HEK293 (cell line): ENCODE results near the gene EYA2.

Source experiments
- CTCF ChIA-PET: fragments of 350-600 bp; formaldehyde crosslinking; extraction: SDS; loops from one replicate; lab custom pipeline; 2021; ENCODE audit warnings: antibody characterized with exemption; lab: Yijun Ruan, JAX
- POLR2A ChIA-PET: fragments of 300-600 bp; formaldehyde crosslinking; extraction: SDS; loops from one replicate; lab custom pipeline; 2020; ENCODE audit warnings: antibody characterized with exemption, inconsistent platforms; lab: Yijun Ruan, JAX
- H3K27ac ChIP-seq: fragments of 200-500 bp; sonication (Bioruptor generic); 2 replicates; pipeline ENCODE4 v1.5.1; 2014; ENCODE audit warnings: low read depth, low read length, control low read depth, inconsistent platforms; ENCODE audit errors: extremely low read depth
- H3K36me3 ChIP-seq, 2 experiments: fragments of 200-500 bp in 1 of 2; sonication (Bioruptor generic) in 1 of 2; 1 replicate in 1 of 2; 2 replicates in 1 of 2; pipeline ENCODE4 v1.5.1; 2014 to 2017; ENCODE audit warnings: inconsistent platforms in 2 of 2, low read length in 2 of 2; ENCODE audit not compliant: control insufficient read depth in 2 of 2, insufficient read depth in 1 of 2
- H3K4me1 ChIP-seq: fragments of 200-500 bp; sonication (Bioruptor generic); 2 replicates; pipeline ENCODE4 v1.5.1; 2014; ENCODE audit warnings: mild to moderate bottlenecking, low read length, inconsistent platforms; ENCODE audit not compliant: control insufficient read depth, insufficient read depth
- H3K4me3 ChIP-seq: 2 replicates; pipeline ENCODE4 v1.5.1; 2011; ENCODE audit warnings: low read depth, mild to moderate bottlenecking, control low read depth, low read length, moderate library complexity
- H3K9me3 ChIP-seq: fragments of 200-500 bp; sonication (Bioruptor generic); 2 replicates; pipeline ENCODE4 v1.5.1; 2014; ENCODE audit warnings: low read depth, low read length, inconsistent platforms; ENCODE audit not compliant: control insufficient read depth, insufficient read depth
- KLF8 ChIP-seq: fragments of 450-650 bp; formaldehyde crosslinking; IDR thresholded peaks from 2 replicates; pipeline ENCODE4 v1.5.1; 2016; ENCODE audit warnings: missing biosample characterization, missing genetic modification characterization
- PRDM10 ChIP-seq: fragments of 450-650 bp; formaldehyde crosslinking; IDR thresholded peaks from 2 replicates; pipeline ENCODE4 v1.5.1; 2016; ENCODE audit warnings: missing biosample characterization, missing genetic modification characterization
- PRDM2 ChIP-seq: fragments of 450-650 bp; formaldehyde crosslinking; IDR thresholded peaks from 2 replicates; pipeline ENCODE4 v1.5.1; 2016; ENCODE audit warnings: missing biosample characterization, missing genetic modification characterization, borderline replicate concordance
- SP7 ChIP-seq: fragments of 450-650 bp; formaldehyde crosslinking; IDR thresholded peaks from 2 replicates; pipeline ENCODE4 v1.5.1; 2016; ENCODE audit warnings: missing biosample characterization, missing genetic modification characterization
- ZBTB44 ChIP-seq: fragments of 450-650 bp; IDR thresholded peaks from 2 replicates; pipeline ENCODE4 v1.5.1; 2018; ENCODE audit warnings: missing biosample characterization, mild to moderate bottlenecking, missing genetic modification characterization
- ZBTB49 ChIP-seq: fragments of 450-650 bp; formaldehyde crosslinking; IDR thresholded peaks from 2 replicates; pipeline ENCODE4 v1.5.1; 2016; ENCODE audit warnings: missing biosample characterization, missing genetic modification characterization, low read depth
- ZNF18 ChIP-seq: fragments of 450-650 bp; formaldehyde crosslinking; IDR thresholded peaks from 2 replicates; pipeline ENCODE4 v1.5.1; 2016; ENCODE audit warnings: missing biosample characterization, missing genetic modification characterization
- ZNF248 ChIP-seq: fragments of 450-650 bp; formaldehyde crosslinking; IDR thresholded peaks from 2 replicates; pipeline ENCODE4 v1.5.1; 2017; ENCODE audit warnings: missing biosample characterization, missing genetic modification characterization
- ZNF391 ChIP-seq: fragments of 450-650 bp; formaldehyde crosslinking; IDR thresholded peaks from 2 replicates; pipeline ENCODE4 v1.5.1; 2016; ENCODE audit warnings: low read depth, missing biosample characterization, missing genetic modification characterization, borderline replicate concordance
- ZNF433 ChIP-seq: fragments of 450-650 bp; formaldehyde crosslinking; IDR thresholded peaks from 2 replicates; pipeline ENCODE4 v1.5.1; 2016; ENCODE audit warnings: missing biosample characterization, missing genetic modification characterization, low read depth
- ZNF514 ChIP-seq: fragments of 450-650 bp; formaldehyde crosslinking; IDR thresholded peaks from 2 replicates; pipeline ENCODE4 v1.5.1; 2016; ENCODE audit warnings: missing biosample characterization, missing genetic modification characterization
- ZNF529 ChIP-seq: fragments of 450-650 bp; formaldehyde crosslinking; IDR thresholded peaks from 2 replicates; pipeline ENCODE4 v1.5.1; 2017; ENCODE audit warnings: missing genetic modification characterization, missing biosample characterization; ENCODE audit not compliant: insufficient replicate concordance
- ZNF544 ChIP-seq: fragments of 450-650 bp; formaldehyde crosslinking; IDR thresholded peaks from 2 replicates; pipeline ENCODE4 v1.5.0; 2017; ENCODE audit warnings: missing biosample characterization, missing genetic modification characterization
- ZNF580 ChIP-seq: fragments of 450-650 bp; formaldehyde crosslinking; IDR thresholded peaks from 2 replicates; pipeline ENCODE4 v1.5.1; 2016; ENCODE audit warnings: missing biosample characterization, missing genetic modification characterization
- ZSCAN16 ChIP-seq: fragments of 450-650 bp; formaldehyde crosslinking; IDR thresholded peaks from 2 replicates; pipeline ENCODE4 v1.5.1; 2016; ENCODE audit warnings: missing biosample characterization, missing genetic modification characterization

The EYA2 gene

GRCh38 chr20:47070176-47070575, 175.5 kb downstream of the EYA2 start (continued):
- no peak for TF ChIP-seq PRDM2 (tag by site-specific recombination)
- TF ChIP-seq PRDM10 = no peak
- TF ChIP-seq, all 188 proteins: peak for 0

- Histone ChIP-seq H3K4me1 (no peaks in the 10 kb centered on the region), H3K36me3 (peaks cover 0 to 11% of the 10 kb centered on the region in 2 experiments; a peak in 1 of 3 replicates), H3K27ac (no peak overlapping the region)
- CTCF ChIA-PET = no interaction called here
- POLR2A ChIA-PET = no interaction called here
- TF ChIP-seq ZNF529 (no peak), SP7 (no peak)
- TF ChIP-seq, all 188 proteins: peak for 0
- Histone ChIP-seq H3K4me3 (no peak overlapping the region), H3K9me3 (no peaks in the 10 kb centered on the region)
Observed at GRCh38 chr20:47071646-47072185, 177.1 kb downstream of the EYA2 start.

- Histone ChIP-seq H3K27ac (no peak overlapping the region), H3K4me1 (no peaks in the 10 kb centered on the region), H3K9me3 (no peaks in the 10 kb centered on the region), H3K36me3 (peaks cover 0 to 15% of the 10 kb centered on the region in 2 experiments; a peak in 1 of 3 replicates), H3K4me3 (no peak overlapping the region)
- ChIA-PET POLR2A (no interaction called here), CTCF (no interaction called here)
- TF ChIP-seq ZSCAN16 (tag by site-specific recombination) (no peak), ZNF514 (no peak), ZNF544 (no peak), ZNF391 (tag by site-specific recombination) (no peak), ZBTB49 (tag by site-specific recombination) (no peak), ZNF580 (tag by site-specific recombination) (no peak), ZNF433 (tag by site-specific recombination) (no peak), ZNF248 (tag by site-specific recombination) (no peak), ZBTB44 (no peak), ZNF18 (tag by site-specific recombination) (no peak), KLF8 (tag by site-specific recombination) (no peak)
Observed at GRCh38 chr20:47073766-47074475, 179.3 kb downstream of the EYA2 start.
